Astrocyte of the hippocampus (primary cell): ENCODE results near the gene CNNM4.

Experiments
- DNase-seq: peaks from one replicate; pipeline ENCODE4 v3.0.0; 2011; ENCODE audit warnings: low read depth, low spot score

The CNNM4 gene

DNA sequence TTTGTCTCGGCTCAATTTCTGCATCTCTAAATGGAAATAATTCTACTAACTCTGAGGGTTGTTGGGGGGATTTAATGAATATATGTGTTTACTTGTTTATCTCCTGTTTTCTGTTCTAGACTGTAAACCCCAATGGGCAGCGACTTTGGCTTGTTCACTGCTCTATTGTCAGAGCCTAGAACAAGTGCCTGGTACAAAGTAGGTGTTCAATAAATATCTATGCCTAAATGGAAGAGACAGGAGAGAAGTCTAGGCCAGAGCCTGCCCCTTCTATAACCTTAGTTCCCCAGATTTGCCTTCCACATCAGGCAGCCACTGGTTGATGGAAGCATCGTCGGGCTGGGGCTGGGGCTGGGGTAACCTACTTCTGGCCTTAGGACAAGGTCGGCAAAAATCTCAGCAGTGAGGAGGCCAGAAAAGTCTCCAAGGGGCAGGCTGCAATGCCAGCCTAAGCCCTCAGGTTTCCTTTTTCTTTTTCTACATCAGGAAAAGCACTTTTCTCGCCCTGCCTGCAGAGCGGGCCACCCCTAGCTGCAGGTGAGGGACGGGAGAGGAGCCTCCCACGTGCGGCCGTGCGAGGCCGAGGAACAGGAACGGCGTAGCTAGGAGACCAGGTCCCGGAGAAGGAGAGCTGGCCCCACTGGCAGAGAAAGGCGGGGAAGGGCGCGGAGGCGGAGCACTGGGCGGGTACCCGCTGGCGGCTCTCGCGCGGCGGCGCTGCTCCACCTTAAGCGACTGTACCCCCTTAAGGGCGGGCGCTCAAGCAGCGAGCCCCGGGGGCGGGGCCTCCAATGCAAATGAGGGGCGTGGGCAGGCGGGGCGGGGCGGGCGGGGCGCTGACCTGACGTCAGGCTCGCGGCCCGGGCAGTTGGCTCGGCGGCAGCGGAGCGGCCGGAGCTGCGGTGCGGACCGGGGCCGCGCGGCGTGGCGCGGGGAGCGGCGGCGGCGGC is at the start of gene CNNM4:
Gene CNNM4, plus strand, starts transcription at position 867 of the 950 bp plus-strand sequence. CDS start 98 bp downstream, outside the sequence.
- peak; percentile 96 for DNase-seq

DNA sequence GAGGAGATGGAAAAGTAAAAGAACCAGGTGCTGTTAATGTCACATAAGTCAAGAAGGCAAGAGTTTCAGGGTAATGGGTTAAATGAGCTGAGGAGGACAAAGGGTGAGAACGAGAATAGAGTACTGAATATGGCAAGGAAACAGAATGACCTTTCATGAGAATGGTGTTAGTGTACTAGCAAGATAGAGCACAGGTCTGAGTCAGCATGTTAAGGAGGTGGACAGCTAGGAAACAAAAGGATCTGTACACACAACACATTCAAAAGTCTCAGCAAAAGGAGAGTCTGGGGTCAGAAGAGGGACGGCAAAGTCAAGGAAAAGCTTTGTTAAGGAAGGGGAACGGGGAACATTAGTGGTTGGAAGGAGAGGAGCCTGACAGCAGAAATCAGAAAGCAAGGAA is 49.7 kb upstream of the CNNM4 start:
- DNase-seq, result no peak

DNA sequence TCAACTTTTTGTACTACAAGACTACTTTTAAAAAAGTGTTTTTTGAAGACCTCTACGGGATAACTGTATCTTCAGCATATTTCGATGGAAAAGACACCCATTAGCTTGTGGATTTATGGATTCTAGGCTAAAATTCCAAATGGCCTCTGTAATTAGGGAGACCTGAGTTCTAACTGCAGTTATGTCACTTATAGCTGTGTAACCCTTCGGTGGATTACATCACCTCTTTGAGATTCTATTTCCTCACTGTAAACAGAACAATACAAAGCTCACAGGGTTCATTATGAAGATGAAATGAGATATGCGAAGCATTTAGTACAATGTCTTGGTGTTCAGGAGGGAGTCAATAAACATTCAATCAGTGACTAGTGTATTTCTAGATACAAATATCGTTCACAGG is 45.0 kb upstream of the CNNM4 start:
- no peak for DNase-seq

DNA sequence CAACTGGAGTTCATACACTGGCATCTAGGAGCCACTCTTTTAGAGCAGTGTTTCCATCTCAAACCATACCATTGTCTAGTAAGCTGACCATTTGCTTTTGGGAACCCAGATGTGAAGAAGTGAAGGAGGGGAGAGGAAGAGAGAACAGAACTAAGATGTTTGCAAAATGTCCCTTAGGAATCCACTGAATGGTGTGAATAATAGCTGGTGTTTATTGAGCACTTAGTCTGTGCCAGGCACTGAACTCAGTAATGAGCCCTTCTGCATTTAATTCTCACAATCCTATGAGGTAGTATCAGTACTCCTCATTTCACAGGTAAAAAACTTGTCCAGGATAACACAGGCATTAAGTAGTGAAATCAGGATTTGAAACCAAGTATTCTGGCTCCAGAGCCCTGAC is 44.3 kb upstream of the CNNM4 start:
- DNase-seq, result no peak

DNA sequence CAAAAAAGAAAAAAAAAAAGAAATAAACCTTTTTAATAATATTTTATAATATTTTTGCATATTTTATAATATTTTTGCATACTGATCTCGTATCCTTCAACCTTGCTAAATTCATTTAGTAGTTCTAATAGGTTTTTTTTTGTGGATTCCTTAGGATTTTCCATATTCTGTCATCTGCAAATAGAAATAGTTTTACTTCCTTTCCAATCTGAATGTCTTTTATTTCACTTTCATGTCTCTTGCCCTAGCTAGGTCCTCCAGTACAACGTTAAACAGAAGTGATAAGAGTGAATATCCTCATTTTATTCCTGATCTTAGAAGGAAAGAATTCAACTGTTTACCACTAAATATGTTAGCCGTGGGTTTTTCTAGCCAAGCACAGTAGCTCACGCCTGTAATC is 34.6 kb upstream of the CNNM4 start:
- no peak for DNase-seq

DNA sequence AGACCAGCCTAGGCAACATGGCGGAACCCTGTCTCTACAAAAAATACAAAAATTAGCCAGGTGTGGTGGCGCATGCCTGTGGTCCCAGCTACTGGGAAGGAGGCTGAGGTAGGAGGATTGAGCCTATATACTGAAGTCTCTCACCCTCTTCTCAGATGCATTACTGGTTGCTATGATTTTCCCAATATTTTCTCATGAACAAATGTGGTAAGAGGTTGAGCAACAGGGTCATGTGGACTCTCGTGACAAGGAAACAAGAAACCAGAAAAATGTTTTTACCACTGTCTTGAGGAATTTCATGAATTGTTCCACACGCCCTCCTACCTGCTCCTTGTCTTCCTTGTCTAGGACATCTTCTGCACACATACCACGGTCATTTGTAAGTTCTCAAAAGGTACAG is 33.3 kb upstream of the CNNM4 start:
- DNase-seq, result no peak

DNA sequence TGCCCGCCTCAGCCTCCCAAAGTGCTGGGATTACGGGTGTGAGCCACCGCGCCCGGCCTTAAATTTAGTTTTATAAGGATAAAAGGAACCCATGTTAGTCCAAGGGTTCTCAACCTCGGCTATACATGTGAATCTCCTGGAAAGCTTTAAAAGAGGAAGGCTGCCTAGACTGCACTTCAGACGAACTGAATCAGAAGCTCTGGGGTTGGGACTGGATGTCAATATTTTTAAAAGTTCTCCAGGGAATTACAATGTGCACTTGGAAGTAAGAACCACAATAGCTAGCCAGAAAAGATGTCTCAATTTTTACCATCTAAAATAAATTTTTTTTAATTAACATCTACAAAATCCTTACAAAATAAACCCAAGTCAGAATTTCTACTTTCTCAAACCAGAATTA is 31.0 kb upstream of the CNNM4 start:
- DNase-seq, result no peak

DNA sequence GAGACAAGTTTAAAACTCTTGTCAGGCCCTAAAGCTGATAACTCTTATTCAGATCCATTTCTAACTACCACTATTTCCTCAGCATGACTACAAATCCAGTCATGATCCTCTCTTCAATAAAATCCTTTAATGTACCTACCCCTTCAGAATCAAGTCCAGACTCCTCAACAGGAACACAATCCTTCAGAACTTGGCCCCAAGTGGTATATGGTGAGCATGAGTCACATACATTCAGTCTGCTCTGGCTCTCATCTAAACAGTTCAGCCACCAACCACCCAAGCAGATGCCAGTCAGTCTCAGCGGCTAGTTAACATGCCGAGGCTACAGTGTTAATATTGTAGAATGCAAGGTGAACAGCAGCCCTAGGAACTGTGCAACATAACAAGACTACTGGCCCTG is 30.5 kb upstream of the CNNM4 start:
- peak; percentile 43 for DNase-seq

DNA sequence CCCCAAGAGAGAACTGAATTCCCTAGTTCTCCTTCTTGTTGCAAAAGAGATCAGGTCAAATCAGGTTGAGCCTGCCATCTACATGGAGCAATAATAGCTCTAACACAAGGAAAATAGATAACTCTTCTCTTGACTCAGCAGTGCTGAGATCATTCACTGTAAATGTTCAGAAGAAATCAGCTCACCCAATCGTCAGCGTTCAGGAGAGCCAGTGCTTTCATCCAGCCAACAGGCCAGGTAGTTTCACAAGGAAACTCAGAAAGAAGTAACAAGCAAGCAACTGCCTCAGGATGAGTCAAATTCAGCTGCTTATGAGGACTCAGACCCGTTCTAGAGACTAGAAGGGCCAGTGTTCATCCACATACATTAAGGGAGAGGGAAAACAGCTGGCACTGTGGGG is 26.8 kb upstream of the CNNM4 start:
- DNase-seq, result no peak

DNA sequence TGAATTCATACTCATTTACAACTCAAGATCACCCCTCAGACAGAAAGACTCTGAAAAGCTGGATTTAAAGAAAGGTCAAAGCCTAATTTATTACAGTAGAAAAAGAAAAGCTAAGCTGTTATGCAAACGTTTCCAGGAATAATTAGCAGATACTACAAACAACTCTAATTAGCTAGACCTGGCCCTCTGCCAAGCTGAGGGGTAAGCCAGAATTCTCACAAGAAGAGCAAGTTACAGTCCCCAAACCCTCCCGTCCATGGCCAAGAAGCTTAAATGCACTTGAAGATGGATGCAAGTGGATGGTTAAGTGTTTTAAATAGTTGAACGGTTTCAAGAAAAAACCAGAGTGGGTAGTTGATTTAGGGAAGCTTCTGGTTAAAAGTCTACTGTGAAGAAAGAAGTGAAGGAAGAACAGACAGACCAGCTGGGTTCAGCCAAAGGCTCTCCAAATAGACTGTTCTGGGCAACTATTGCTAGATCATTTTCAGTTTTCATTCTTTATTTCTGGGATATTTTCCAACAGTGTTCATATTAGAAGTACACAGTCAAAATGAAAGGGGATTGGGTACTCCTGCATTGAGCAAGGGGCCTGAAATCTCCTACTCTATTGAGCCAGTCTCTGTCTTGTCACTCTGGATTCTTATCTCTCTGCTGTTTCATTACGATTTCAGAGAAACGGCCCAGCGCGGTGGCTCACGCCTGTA is 25.7 kb upstream of the CNNM4 start:
- no peak for DNase-seq

DNA sequence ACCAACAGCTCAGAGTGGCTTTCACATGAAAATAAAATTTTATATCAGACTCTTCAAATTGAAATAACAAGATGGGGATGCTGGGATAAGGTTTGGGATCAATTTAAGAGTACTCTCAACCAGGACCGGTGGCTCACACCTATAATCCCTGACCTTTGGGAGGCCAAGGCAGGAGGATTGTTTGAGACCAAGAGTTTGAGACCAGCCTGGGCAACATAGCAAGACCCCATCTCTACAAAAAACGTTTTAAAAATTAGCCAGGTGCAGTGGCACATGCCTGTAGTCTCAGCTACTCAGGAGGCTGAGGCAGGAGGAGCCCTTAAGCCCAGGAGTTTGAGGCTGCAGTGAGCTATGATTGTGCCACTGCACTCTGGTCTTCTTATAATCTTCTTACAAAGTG is 23.5 kb upstream of the CNNM4 start:
- DNase-seq, result no peak

DNA sequence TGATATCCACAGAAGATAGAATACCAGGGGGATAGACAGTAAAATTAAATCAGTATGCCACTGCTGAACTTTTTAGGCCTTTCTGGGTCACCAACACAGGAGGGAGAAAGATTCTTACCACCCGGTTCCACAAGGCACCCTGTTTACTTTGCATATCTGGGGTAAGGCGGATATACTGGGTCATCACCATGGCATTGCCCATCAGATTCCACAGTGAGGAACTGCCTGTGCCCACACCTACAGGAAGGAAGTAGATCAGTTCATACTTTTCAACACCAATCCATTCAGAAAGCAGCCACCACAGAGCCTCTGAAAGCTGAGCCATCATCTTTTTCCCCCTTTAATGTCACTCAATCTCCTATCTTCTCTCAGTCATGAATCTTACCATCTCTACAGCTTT is 22.9 kb upstream of the CNNM4 start:
- DNase-seq, result no peak

DNA sequence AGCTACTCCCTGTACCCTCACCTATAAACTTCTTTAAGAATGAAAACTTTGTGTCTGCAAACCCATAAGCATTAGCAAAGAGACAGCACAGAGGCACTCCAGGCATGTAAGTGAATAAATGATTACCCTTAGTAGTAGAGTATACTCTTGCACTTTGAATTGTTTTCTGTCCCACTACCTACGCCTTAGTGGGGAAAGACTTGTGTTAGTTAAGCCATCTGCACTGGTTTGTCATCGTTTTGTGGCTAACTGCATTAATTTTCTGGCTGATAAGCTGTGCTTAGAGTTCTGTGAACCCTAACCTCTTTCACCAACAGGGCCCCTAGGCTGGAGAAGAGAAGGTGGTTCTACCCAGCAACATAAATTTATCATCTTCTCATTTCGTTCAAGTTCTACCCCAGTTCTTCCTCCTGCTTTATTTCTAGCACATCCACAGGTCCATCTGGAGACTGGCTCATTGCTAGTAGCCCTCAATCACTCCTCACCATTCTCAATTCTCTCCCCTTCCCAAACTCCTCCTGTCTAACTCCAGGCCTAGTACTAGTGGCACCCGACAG is 21.5 kb upstream of the CNNM4 start:
- DNase-seq, result no peak

DNA sequence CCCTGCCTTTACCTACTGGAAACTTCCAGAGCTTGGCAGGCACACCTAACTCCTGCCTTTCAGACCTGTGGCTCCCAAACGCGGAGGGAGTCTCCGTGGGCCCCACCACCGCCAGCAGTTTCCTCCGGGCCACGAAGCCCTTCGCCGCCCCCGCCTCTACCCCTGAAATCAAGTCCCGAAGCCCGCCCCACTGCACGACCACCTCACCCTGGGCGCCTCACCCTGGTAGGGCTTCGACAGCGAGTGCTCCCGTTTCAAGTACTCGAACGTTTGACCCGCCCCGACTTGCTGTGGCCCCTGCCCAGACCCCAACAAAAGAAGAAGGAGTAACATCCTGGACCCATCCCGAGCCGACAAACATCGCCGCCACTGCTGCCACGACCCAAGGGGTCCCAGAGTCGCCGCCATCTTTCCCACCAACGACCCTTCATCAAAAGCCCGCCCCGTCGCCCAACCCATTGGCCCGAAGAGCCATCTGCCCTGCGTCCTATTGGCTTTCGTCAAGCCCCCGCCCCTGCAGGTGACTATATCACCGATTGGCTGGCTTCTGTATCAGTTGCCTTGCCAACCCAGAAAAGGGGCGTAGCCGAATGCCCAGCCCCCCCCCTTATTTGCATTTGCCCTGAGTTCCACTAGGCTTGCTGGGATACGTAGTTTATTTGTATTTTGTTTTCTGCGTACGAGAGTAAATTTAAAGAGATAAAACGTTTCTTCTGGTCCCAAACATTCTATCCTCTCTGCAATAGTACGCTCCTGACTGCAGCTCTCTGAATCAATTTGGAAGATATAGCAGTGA is 20.9 kb upstream of the CNNM4 start, which contains the start of gene LMAN2L:
Gene LMAN2L, minus strand, starts transcription at position 432 of the 796 bp plus-strand sequence. Its CDS starts 24 bp downstream, at position 408.
- DNase-seq, result peak; percentile 98

DNA sequence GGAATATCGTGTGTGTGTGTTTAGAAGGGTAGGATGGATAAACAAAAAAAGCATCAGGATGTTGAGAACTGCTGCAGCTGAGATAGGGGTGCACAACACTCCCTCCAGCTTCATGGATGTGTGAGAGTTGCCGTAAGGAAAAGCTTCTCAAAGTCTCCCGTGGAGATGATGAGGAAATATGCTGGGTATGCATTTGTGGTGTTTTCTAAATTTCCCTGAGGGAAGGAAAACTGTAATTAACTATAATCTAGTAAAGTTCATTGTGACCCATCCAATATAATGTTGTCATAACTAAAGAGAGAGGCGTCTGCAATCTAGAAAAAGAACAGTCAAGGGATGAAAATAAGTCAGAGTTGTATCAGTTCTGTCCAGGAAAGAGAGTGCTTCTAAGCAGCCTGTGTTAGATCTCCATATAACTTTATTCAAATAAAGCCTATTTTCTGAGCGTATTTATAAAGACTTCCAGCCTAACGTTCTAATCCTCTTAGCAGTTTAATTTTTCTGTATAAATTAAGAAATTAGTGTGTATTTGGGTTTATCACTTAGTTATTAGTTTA is 13.6 kb upstream of the CNNM4 start:
- no peak for DNase-seq

DNA sequence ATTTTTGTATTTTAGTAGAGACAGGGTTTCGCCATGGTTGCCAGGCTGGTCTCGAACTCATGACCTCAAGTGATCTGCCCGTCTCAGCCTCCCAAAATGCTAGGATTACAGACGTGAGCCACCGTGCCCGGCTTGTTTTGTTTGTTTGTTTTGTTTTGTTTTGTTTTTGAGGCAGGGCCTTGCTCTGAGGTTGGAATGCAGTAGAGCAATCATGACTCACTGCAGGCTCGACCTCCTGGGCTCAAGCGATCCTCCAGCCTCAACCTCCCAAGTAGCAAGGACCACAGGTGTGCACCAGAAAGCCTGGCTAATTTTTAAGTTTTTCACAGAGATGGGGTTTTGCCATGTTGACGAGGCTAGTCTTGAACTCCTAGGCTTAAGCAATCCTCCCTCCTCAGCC is 8.9 kb upstream of the CNNM4 start:
- DNase-seq, result no peak

DNA sequence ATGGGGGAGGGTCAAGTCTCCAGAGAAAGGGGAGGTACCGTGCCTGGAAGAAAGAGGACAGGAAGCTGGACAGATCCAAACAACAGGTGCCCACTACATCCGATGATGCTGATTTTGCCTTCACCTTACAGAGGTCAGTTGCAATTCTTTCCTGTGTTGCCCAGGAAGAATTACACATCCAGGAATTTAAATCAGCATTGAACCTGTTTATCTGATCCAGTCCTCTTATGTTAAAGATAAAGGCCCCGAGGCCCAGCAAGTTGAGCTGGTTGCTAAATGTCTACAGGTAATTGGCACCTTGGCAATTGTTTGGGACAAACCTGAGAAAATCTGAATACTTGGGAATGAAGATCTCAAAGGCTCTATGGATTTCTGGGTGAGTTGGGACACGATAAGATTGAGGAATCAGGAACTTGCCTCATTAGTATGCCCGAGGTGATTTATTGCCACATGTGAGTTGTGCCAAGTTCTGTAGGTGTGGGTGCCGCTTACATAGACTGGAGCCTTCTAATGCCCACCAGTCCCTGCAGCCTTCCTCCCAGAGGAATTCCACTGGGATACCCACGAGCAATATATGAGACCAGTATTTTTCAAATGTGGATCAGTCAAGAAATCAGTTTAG is 6.9 kb upstream of the CNNM4 start:
- DNase-seq, result no peak

DNA sequence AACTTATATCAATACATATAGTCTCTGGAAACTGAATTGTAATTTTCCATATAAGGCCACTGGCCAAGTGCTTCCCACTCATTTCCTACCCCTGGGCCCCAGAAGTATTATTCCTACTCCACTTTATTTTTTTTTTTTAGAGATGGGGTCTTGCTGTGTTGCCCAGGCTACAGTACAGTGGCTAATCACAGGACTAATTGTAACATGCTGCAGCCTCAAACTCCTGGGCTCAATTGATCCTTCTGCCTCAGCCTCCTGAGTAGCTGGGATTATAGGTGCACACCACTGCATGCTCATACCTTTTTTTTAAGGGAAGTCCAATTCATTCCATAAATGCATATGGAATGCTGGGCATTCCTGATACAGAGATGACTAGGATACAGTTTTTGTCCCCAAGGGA is 6.4 kb upstream of the CNNM4 start:
- no peak for DNase-seq

DNA sequence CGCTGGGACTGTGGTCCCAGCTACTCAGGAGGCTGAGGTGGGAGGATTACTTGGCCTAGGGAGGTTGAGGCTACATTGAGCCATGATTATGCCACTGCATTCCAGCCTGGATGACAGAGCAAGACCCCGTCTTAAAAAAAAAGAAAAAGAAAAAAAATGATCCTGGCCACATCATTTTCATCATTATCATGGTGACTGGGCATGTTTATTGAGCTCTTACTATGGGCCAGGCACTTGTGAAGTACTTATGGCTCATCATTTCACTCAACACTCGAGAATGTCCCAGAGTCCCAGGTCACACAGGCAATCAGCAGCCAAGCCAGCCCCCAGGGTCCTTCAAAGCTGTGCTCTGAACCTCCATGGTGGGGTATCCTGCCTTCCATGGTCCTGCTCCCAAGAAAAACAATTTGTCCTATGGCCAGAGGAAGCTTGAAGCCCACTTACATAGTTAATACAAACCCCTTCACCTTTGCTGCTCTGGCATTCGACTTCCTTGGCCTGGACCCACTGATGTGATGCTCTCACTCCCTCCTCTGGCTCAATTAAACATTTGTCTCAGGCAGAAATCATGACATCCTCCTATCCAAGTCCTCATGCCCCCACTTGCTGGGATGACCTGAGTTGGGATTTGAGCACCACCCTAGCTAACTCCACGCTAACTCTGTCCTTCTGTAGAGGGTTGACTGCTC is 3.8 kb upstream of the CNNM4 start:
- DNase-seq, result no peak

DNA sequence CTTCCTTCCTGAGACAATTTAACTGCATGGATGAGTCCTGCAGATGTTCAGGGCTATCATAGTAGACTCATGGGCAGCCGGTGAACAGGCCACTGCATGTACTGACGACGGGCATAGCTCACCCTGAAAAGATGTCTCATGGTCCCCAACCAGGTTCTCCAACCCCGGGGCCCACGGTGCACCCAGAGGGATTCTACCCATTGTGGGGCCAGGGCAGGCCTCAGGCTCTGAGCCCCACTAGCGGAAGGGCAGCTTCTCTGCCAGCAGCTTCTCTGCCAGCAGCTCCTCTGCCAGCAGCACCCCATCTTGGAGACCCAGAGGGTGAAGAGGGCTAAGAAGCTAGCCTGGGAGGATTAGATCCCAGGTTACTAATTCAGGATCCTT is 3.2 kb upstream of the CNNM4 start:
- no peak for DNase-seq
